ENCODE results near the gene NHLH2. TPM values are rescaled to one million over a fixed set of nuclear protein-coding genes. Genes with fewer than 3 reads are reported as not detected.

NHLH2 gene
- total RNA-seq (2021) (not detected in 2 replicates), Bru-seq, nascent RNA (not detected), BruChase-seq, experiment 1, labeled RNA remaining after a 2-hour chase (not detected), BruChase-seq, experiment 2, labeled RNA remaining after a 6-hour chase (not detected)
- long read RNA-seq: 0 reads

- H3K4me1 ChIP-seq (replicated peaks; ENCODE audit: insufficient read depth): no peaks in the 10 kb centered on the region
- no peaks in the 10 kb centered on the region for H3K9me3 ChIP-seq (ENCODE audit: insufficient read depth, low read depth)
- H3K4me2 ChIP-seq: 0 out of 2 replicates have a peak within 1 kb of the TSS, but pooled peaks have one; percentile 6
- H3K4me3 ChIP-seq: no peak within 1 kb of the TSS
- intact Hi-C loops (cut with micrococcal nuclease; ENCODE audit: unreplicated experiment): no loop called here
- POLR2A ChIA-PET (ENCODE audit: unreplicated experiment): no interaction called here
- no peaks in the 10 kb centered on the region for H3K36me3 ChIP-seq (ENCODE audit: low read depth)
- TF ChIP-seq CTCF (conservative IDR thresholded peaks at IDR 0.05) (no peak), EZH2 (IDR thresholded peaks at IDR 0.05; ENCODE audit: low read depth) (no peak)
- peaks cover 20% of the 10 kb centered on the region for H3K27me3 ChIP-seq (ENCODE audit: insufficient read depth, low read depth)
- no peaks in the 10 kb centered on the region for H3K9me2 ChIP-seq (ENCODE audit: insufficient read depth)
- H4K20me1 ChIP-seq (ENCODE audit: insufficient read depth): no peaks in the 10 kb centered on the region
- no peak for DNase-seq
- H3K79me2 ChIP-seq (ENCODE audit: low read depth): no peaks in the 10 kb centered on the region
- H3F3A ChIP-seq (ENCODE audit: insufficient read depth, low read depth): no peaks in the 10 kb centered on the region
- no peak within 1 kb of the TSS for H2AFZ ChIP-seq
- CTCF ChIA-PET: interaction anchor here (0.6 kb wide), 1 partner anchor 494 kb away, joined by 5 read pairs; no protein-coding TSS in a partner anchor
- no TSS peak for BruUV-seq (replicated peaks)
- H3K27ac ChIP-seq: no peak within 1 kb of the TSS
These were observed at the start of gene NHLH2 for GRCh38 chr1:115840605-115841460. NHLH2 (minus strand) TSS chr1:115841126; CDS start chr1:115838372, 2,754 bp downstream.

GRCh38 chr1:115890580-115890979 is 49.7 kb upstream of the NHLH2 start:
- intact Hi-C loops (cut with micrococcal nuclease; ENCODE audit: unreplicated experiment): no loop called here
- CTCF ChIA-PET: no interaction called here
- H3K9me2 ChIP-seq (ENCODE audit: insufficient read depth): no peaks in the 10 kb centered on the region
- H3K9me3 ChIP-seq (ENCODE audit: insufficient read depth, low read depth): no peaks in the 10 kb centered on the region
- H3K4me1 ChIP-seq (replicated peaks; ENCODE audit: insufficient read depth): no peaks in the 10 kb centered on the region
- no peaks in the 10 kb centered on the region for H3K36me3 ChIP-seq (ENCODE audit: low read depth)
- no peaks in the 10 kb centered on the region for H3K27me3 ChIP-seq (ENCODE audit: insufficient read depth, low read depth)
- H3K4me2 ChIP-seq: no peak overlapping the region
- no peak overlapping the region for H3K4me3 ChIP-seq
- no TSS peak for BruUV-seq (replicated peaks)
- POLR2A ChIA-PET (ENCODE audit: unreplicated experiment): no interaction called here
- TF ChIP-seq EZH2 (IDR thresholded peaks at IDR 0.05; ENCODE audit: low read depth): no peak
- no peak for TF ChIP-seq CTCF (conservative IDR thresholded peaks at IDR 0.05)
- H3F3A ChIP-seq (ENCODE audit: insufficient read depth, low read depth): no peaks in the 10 kb centered on the region
- H3K79me2 ChIP-seq (ENCODE audit: low read depth): no peaks in the 10 kb centered on the region
- no peaks in the 10 kb centered on the region for H4K20me1 ChIP-seq (ENCODE audit: insufficient read depth)
- no peak for DNase-seq
- no peak overlapping the region for H3K27ac ChIP-seq
- H2AFZ ChIP-seq: no peak overlapping the region

DNA sequence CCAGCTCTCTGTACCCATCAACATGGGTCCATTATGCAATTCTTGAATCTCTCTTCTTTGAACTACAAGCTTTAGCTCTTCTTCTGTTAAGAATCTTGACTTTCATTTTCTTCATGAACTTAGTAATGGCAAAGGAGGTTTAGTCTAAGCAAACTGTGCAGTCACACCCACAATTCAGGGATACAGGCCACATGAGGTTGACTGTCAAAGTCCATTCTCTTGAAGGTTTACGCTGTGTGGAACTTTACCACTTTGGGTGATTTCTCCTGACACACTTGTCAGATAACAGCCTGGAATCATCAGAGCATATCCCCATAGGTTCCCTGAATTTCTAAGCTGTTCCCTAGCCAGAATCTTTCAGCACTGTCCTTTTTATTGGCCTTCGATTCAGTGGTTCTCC is 48.0 kb upstream of the NHLH2 start:
- H3K79me2 ChIP-seq (ENCODE audit: low read depth): no peaks in the 10 kb centered on the region
- no peaks in the 10 kb centered on the region for H3K9me3 ChIP-seq (ENCODE audit: insufficient read depth, low read depth)
- H3K27ac ChIP-seq: no peak overlapping the region
- no peak for DNase-seq
- POLR2A ChIA-PET (ENCODE audit: unreplicated experiment): interaction anchor here (0.7 kb wide), 1 partner anchor 487 kb away, joined by 3 read pairs; no protein-coding TSS in a partner anchor
- no peak overlapping the region for H2AFZ ChIP-seq
- no peaks in the 10 kb centered on the region for H4K20me1 ChIP-seq (ENCODE audit: insufficient read depth)
- no peaks in the 10 kb centered on the region for H3K36me3 ChIP-seq (ENCODE audit: low read depth)
- H3K27me3 ChIP-seq (ENCODE audit: insufficient read depth, low read depth): no peaks in the 10 kb centered on the region
- CTCF ChIA-PET: no interaction called here
- H3K4me1 ChIP-seq (replicated peaks; ENCODE audit: insufficient read depth): no peaks in the 10 kb centered on the region
- no peak overlapping the region for H3K4me2 ChIP-seq
- BruUV-seq (replicated peaks): no TSS peak
- H3K9me2 ChIP-seq (ENCODE audit: insufficient read depth): no peaks in the 10 kb centered on the region
- H3F3A ChIP-seq (ENCODE audit: insufficient read depth, low read depth): no peaks in the 10 kb centered on the region
- no peak for TF ChIP-seq EZH2 (IDR thresholded peaks at IDR 0.05; ENCODE audit: low read depth)
- no peak for TF ChIP-seq CTCF (conservative IDR thresholded peaks at IDR 0.05)
- H3K4me3 ChIP-seq: no peak overlapping the region
- intact Hi-C loops (cut with micrococcal nuclease; ENCODE audit: unreplicated experiment): no loop called here

All from PC-9 (cell line).